Measurements from ENCODE around the gene IGFALS.

The IGFALS gene

GRCh38 chr16:1793578-1794220, at the start of gene IGFALS:
Gene IGFALS (minus strand): TSS chr16:1793705. CDS start chr16:1793652, 53 bp downstream.
- DNase-seq = no peak

- DNase-seq = no peak
These were observed 46.0 kb upstream of the IGFALS start for GRCh38 chr16:1839554-1839953.

- DNase-seq = no peak
These were observed 40.6 kb upstream of the IGFALS start for GRCh38 chr16:1834096-1834495.

- DNase-seq = no peak
These were observed 39.4 kb upstream of the IGFALS start for GRCh38 chr16:1832838-1833454.

GRCh38 chr16:1831186-1832075, 37.9 kb upstream of the IGFALS start:
- no peak for DNase-seq

- no peak for DNase-seq
These were observed 36.7 kb upstream of the IGFALS start for GRCh38 chr16:1830213-1830612.

- no peak for DNase-seq
These were observed 35.3 kb upstream of the IGFALS start for GRCh38 chr16:1828645-1829410.

GRCh38 chr16:1826691-1827573, 33.4 kb upstream of the IGFALS start, which contains the start of the genes FAHD1 and HAGH:
Gene FAHD1 (plus strand): TSS chr16:1827206. CDS start chr16:1827239, 33 bp downstream.
Gene HAGH (minus strand): TSS chr16:1826825. CDS start chr16:1826787, 38 bp downstream.
- peak; percentile 96 for DNase-seq

- DNase-seq = no peak
These were observed 32.6 kb upstream of the IGFALS start for GRCh38 chr16:1825864-1826690.

GRCh38 chr16:1825381-1825863, 31.9 kb upstream of the IGFALS start:
- DNase-seq = no peak

GRCh38 chr16:1823821-1824220, 30.3 kb upstream of the IGFALS start:
- DNase-seq = no peak

- DNase-seq = no peak
These were observed 29.3 kb upstream of the IGFALS start for GRCh38 chr16:1822801-1823200.

GRCh38 chr16:1821861-1822611, 28.5 kb upstream of the IGFALS start:
- no peak for DNase-seq

- DNase-seq = no peak
These were observed 27.4 kb upstream of the IGFALS start for GRCh38 chr16:1820946-1821290.

GRCh38 chr16:1820096-1820945, 26.8 kb upstream of the IGFALS start:
- DNase-seq = no peak

- no peak for DNase-seq
These were observed 26.1 kb upstream of the IGFALS start for GRCh38 chr16:1819611-1820010.

GRCh38 chr16:1818873-1819525, 25.5 kb upstream of the IGFALS start:
- no peak for DNase-seq

- DNase-seq = no peak
These were observed 24.8 kb upstream of the IGFALS start for GRCh38 chr16:1818204-1818872.

Data from right hindlimb (tissue), 1 donor.